Ishikawa (cell line): ENCODE data around the gene TTN.

ENCODE experiments used
- CREB1 ChIP-seq: IDR thresholded peaks from 2 replicates; pipeline ENCODE4 v1.6.1; 2012; ENCODE audit warnings: low read depth
- EP300 ChIP-seq: IDR thresholded peaks from 2 replicates; pipeline ENCODE4 v1.6.1; 2012; ENCODE audit warnings: borderline replicate concordance
- MAX ChIP-seq: IDR thresholded peaks from 2 replicates; pipeline ENCODE4 v1.6.1; 2012
- RAD21 ChIP-seq: IDR thresholded peaks from 2 replicates; pipeline ENCODE4 v1.6.1; 2012; ENCODE audit warnings: low read depth
- TAF1 ChIP-seq: IDR thresholded peaks from 2 replicates; pipeline ENCODE4 v1.6.1; 2012; ENCODE audit warnings: low read depth, mild to moderate bottlenecking
- YY1 ChIP-seq: IDR thresholded peaks from 2 replicates; pipeline ENCODE4 v1.6.1; 2012; ENCODE audit warnings: low read depth
- ZBTB7A ChIP-seq: IDR thresholded peaks from 2 replicates; pipeline ENCODE4 v1.6.1; 2012; ENCODE audit warnings: low read depth
- TF ChIP-seq, protein P1 (sequence below): IDR thresholded peaks from 2 replicates; pipeline ENCODE4 v1.6.1; 2012

GRCh38 chr2:178506101-178506500, 301.1 kb downstream of the TTN start:
- no peak for TF ChIP-seq YY1
- TF ChIP-seq TAF1 = no peak
- TF ChIP-seq RAD21 = no peak
- TF ChIP-seq MAX = no peak
- TF ChIP-seq, protein P1, sequence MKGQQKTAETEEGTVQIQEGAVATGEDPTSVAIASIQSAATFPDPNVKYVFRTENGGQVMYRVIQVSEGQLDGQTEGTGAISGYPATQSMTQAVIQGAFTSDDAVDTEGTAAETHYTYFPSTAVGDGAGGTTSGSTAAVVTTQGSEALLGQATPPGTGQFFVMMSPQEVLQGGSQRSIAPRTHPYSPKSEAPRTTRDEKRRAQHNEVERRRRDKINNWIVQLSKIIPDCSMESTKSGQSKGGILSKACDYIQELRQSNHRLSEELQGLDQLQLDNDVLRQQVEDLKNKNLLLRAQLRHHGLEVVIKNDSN = no peak
- no peak for TF ChIP-seq CREB1
- TF ChIP-seq ZBTB7A = no peak
- TF ChIP-seq EP300 = no peak
